Hepatocyte (in vitro differentiated cells): ENCODE data around the gene CEP89.

Experiments used
- CTCF ChIP-seq: fragments of 200-600 bp; sonication (generic); IDR thresholded peaks from 2 replicates; pipeline ENCODE4 v1.5.1; 2016; ENCODE audit warnings: antibody characterized with exemption, mild to moderate bottlenecking; ENCODE audit not compliant: poor library complexity
- EZH2 ChIP-seq: fragments of 200-600 bp; sonication (generic); IDR thresholded peaks from 2 replicates; pipeline ENCODE4 v1.6.1; 2016; ENCODE audit warnings: antibody characterized with exemption, mild to moderate bottlenecking, borderline replicate concordance
- EZH2phosphoT487 ChIP-seq: fragments of 200-600 bp; sonication (generic); IDR thresholded peaks from one replicate; pipeline ENCODE4 v1.6.1; 2018; ENCODE audit warnings: antibody characterized with exemption, mild to moderate bottlenecking, low read depth, moderate library complexity; ENCODE audit not compliant: unreplicated experiment, severe bottlenecking

- TF ChIP-seq EZH2: no peak
- TF ChIP-seq CTCF: no peak
- TF ChIP-seq EZH2phosphoT487: no peak
Observed at GRCh38 chr19:32868206-32868950, 103.4 kb downstream of the CEP89 start.
